GM19397 (cell line): ENCODE measurements around the gene TMEM176B.

ENCODE experiments used
- ATAC-seq: cut with Tn5 transposase; IDR thresholded peaks from one replicate; pipeline ENCODE4 v1.9.1; 2021; ENCODE audit warnings: mild to moderate bottlenecking, moderate library complexity; ENCODE audit not compliant: unreplicated experiment

The TMEM176B gene

GRCh38 chr7:150754951-150755350 lies 45.2 kb downstream of the TMEM176B start:
- no peak for ATAC-seq

GRCh38 chr7:150753826-150754603 lies 46.1 kb downstream of the TMEM176B start:
- no peak for ATAC-seq

GRCh38 chr7:150753239-150753638 lies 46.9 kb downstream of the TMEM176B start:
- ATAC-seq = no peak

- no peak for ATAC-seq
These were observed 48.5 kb downstream of the TMEM176B start for GRCh38 chr7:150751702-150752101.

GRCh38 chr7:150748376-150748775 lies 51.8 kb downstream of the TMEM176B start:
- no peak for ATAC-seq

- ATAC-seq = no peak
These were observed 53.2 kb downstream of the TMEM176B start for GRCh38 chr7:150746921-150747320.

- no peak for ATAC-seq
These were observed 54.3 kb downstream of the TMEM176B start for GRCh38 chr7:150745876-150746275.

GRCh38 chr7:150745086-150745485 lies 55.1 kb downstream of the TMEM176B start:
- ATAC-seq = no peak

GRCh38 chr7:150744041-150744656 lies 56.0 kb downstream of the TMEM176B start:
- ATAC-seq = no peak

- no peak for ATAC-seq
These were observed 57.7 kb downstream of the TMEM176B start for GRCh38 chr7:150742286-150742968.
